Mesothelial cell of epicardium (in vitro differentiated cells): ENCODE results near the gene TMEM150C. TPM values are rescaled to one million over a fixed set of nuclear protein-coding genes. Genes with fewer than 3 reads are reported as not detected.

Experiments used
- DNase-seq, 2 experiments: peaks; one replicate each; pipeline ENCODE4 v3.0.0; 2021; ENCODE audit warnings: low spot score in 2 of 2; ENCODE audit not compliant: unreplicated experiment in 2 of 2
- H3K27ac Mint-ChIP-seq: 2 replicates; pipeline ENCODE4 v1.8.0; 2021; ENCODE audit warnings: mixed read lengths
- H3K27me3 Mint-ChIP-seq: 2 replicates; pipeline ENCODE4 v1.8.0; 2021; ENCODE audit warnings: low read depth, mixed read lengths
- H3K36me3 Mint-ChIP-seq: 2 replicates; pipeline ENCODE4 v1.8.0; 2021; ENCODE audit warnings: mixed read lengths
- H3K4me1 Mint-ChIP-seq: 2 replicates; pipeline ENCODE4 v1.8.0; 2021; ENCODE audit warnings: mixed read lengths
- H3K4me3 Mint-ChIP-seq: 2 replicates; pipeline ENCODE4 v1.8.0; 2021; ENCODE audit warnings: mild to moderate bottlenecking, moderate library complexity, mixed read lengths
- H3K9me3 Mint-ChIP-seq: 2 replicates; pipeline ENCODE4 v1.8.0; 2021; ENCODE audit warnings: mixed read lengths
- total RNA-seq: library from RNA; stranded (reverse); gene quantifications from 3 replicates; pipeline ENCODE4 v1.2.1, GENCODE V29; 2021
- TF ChIP-seq, protein P1 (sequence below): fragments of 200-600 bp; sonication (generic); IDR thresholded peaks from one replicate; pipeline ENCODE4 v1.5.0; 2021; ENCODE audit warnings: antibody characterized with exemption; ENCODE audit not compliant: unreplicated experiment

TMEM150C gene
- total RNA-seq, 1 donor from 2014 or later = 4.3 TPM

DNA sequence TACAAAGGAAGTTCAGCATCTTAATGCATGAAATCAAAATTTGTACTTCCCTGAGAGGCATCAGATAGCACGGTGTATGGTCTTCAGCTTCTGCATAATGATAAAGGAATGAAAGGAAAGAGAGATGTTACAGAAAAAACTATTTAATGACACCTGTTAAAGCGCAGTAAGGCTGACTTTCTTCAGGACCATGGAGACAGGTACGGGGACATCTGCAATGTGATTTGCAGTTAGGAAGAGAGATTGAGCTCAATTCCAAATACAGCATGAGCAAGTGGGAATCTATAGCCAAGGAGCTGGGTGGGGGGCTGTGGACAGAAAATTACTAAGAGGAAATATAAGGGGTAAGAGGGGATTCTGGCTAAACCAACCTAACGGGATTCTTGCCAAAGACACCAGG is 39.3 kb downstream of the TMEM150C start:
- no peak overlapping the region for H3K27ac Mint-ChIP-seq
- no peaks in the 10 kb centered on the region for H3K9me3 Mint-ChIP-seq
- TF ChIP-seq, protein P1, sequence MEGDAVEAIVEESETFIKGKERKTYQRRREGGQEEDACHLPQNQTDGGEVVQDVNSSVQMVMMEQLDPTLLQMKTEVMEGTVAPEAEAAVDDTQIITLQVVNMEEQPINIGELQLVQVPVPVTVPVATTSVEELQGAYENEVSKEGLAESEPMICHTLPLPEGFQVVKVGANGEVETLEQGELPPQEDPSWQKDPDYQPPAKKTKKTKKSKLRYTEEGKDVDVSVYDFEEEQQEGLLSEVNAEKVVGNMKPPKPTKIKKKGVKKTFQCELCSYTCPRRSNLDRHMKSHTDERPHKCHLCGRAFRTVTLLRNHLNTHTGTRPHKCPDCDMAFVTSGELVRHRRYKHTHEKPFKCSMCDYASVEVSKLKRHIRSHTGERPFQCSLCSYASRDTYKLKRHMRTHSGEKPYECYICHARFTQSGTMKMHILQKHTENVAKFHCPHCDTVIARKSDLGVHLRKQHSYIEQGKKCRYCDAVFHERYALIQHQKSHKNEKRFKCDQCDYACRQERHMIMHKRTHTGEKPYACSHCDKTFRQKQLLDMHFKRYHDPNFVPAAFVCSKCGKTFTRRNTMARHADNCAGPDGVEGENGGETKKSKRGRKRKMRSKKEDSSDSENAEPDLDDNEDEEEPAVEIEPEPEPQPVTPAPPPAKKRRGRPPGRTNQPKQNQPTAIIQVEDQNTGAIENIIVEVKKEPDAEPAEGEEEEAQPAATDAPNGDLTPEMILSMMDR = no peak
- H3K36me3 Mint-ChIP-seq = no peaks in the 10 kb centered on the region
- H3K4me1 Mint-ChIP-seq = peaks cover 19% of the 10 kb centered on the region
- no peak for DNase-seq
- H3K27me3 Mint-ChIP-seq = peaks cover 2% of the 10 kb centered on the region
- H3K4me3 Mint-ChIP-seq = no peak overlapping the region

DNA sequence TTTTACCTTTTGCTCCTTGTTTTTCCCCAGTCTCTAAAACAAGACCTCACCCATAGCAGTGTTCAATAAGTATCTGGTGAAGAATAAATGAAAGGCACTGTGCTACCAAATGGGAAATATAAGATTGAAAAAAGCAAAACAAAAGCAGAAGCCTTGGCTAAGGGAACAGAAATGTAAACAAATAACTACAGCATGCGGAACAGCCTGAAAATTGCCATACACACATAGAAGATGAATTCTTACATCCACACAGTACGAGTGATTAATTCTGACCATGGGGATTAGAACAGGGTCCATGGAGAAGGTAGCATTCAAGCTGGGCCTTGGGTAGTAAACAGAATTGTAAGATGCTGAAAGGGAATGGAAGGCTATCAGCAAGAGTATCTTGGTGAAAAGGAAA is 40.5 kb downstream of the TMEM150C start:
- TF ChIP-seq, protein P1 = no peak
- H3K27me3 Mint-ChIP-seq = peaks cover 2% of the 10 kb centered on the region
- H3K9me3 Mint-ChIP-seq = no peaks in the 10 kb centered on the region

DNA sequence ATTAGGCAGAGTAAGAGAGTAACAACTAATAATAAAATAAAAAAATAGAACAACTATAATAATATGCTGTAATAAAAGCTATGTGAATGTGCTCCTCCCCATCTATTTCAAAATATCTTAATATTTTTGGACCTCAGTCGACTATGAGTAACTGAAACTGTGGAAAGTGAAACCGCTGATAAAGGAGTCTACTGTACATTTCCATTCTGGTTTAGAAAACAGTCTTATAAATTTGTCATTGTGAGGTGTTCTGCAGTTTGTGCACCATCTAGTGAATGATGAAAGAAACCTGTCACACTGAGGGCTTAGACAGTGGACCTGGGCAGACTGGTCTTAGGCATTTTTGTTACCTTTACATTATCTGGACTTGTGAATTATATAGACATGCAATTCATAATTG is 42.0 kb downstream of the TMEM150C start:
- no peak overlapping the region for H3K4me3 Mint-ChIP-seq
- no peaks in the 10 kb centered on the region for H3K9me3 Mint-ChIP-seq
- peaks cover 15% of the 10 kb centered on the region for H3K4me1 Mint-ChIP-seq
- no peak overlapping the region for H3K27ac Mint-ChIP-seq
- TF ChIP-seq, protein P1 = no peak
- peaks cover 2% of the 10 kb centered on the region for H3K27me3 Mint-ChIP-seq
- no peak for DNase-seq
- no peaks in the 10 kb centered on the region for H3K36me3 Mint-ChIP-seq

More for the DNA sequence above, 40.5 kb downstream of the TMEM150C start:
- DNase-seq = no peak
- H3K36me3 Mint-ChIP-seq = no peaks in the 10 kb centered on the region
- H3K4me3 Mint-ChIP-seq = no peak overlapping the region
- H3K27ac Mint-ChIP-seq = no peak overlapping the region
- peaks cover 23% of the 10 kb centered on the region for H3K4me1 Mint-ChIP-seq

DNA sequence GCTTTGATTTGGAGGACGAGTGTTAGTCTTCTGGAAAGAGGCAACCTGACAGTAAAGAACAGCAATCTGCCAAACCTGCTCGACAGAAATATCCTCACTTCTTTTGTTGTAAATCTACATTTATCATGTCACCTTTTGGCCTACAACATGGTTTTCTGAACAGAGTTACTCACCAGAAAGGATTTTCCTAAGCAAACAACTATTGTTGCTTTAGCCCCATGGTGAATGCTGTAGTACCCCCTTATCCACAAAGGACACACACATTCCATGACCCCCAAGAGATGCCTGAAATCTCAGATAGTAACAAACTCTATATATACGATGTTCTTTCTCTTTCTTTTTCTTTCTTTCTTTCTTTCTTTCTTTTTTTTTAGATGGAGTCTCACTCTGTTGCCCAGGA is 42.7 kb downstream of the TMEM150C start:
- Mint-ChIP-seq H3K36me3 (no peaks in the 10 kb centered on the region), H3K27ac (no peak overlapping the region), H3K4me3 (no peak overlapping the region), H3K4me1 (peaks cover 10% of the 10 kb centered on the region), H3K9me3 (no peaks in the 10 kb centered on the region), H3K27me3 (peaks cover 5% of the 10 kb centered on the region)
- no peak for DNase-seq
- TF ChIP-seq, protein P1 = no peak

DNA sequence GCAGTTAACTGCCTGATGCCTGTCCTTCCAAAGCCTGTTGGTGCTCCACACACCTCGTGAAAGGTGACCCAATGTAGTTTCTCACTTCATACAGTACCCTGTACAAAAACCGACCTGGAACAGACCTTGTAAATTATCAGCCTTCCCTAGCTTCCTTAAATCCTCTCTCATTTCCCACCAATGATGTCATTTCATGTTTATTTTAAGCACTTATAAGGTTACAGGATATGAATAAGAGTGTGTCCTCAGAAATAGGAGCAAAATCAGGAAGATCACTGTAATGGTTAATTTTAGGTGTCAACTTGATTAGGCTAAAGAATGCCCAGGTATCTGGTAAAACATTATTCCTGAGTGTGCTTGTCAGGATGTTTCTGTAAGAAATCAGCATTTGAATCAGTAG is 44.7 kb downstream of the TMEM150C start:
- Mint-ChIP-seq H3K36me3 (no peaks in the 10 kb centered on the region), H3K4me3 (no peak overlapping the region), H3K27me3 (peaks cover 10% of the 10 kb centered on the region), H3K27ac (no peak overlapping the region), H3K4me1 (peaks cover 10% of the 10 kb centered on the region), H3K9me3 (no peaks in the 10 kb centered on the region)
- TF ChIP-seq, protein P1 = no peak
- DNase-seq = no peak

DNA sequence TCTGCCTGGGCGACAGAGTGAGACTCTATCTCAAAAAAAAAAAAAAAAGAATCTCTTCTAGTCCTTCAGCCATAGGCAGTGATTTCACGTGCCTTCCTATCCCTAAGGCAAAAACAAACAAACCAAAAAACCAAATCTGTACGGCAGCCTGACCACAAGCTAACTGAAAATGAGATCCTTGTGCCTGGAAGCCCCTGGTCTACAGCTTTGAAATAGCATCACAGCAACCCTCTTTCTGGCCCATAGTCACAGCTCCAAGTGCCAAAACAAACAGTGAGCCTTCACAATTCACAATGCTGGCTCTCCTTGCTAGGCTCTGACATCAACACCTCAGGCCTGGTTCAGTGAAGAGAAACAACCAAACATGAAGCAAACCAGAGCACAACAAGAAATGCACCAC is 46.1 kb downstream of the TMEM150C start:
- H3K4me3 Mint-ChIP-seq = no peak overlapping the region
- no peaks in the 10 kb centered on the region for H3K9me3 Mint-ChIP-seq
- TF ChIP-seq, protein P1 = no peak
- no peak overlapping the region for H3K27ac Mint-ChIP-seq
- H3K36me3 Mint-ChIP-seq = no peaks in the 10 kb centered on the region
- peaks cover 11% of the 10 kb centered on the region for H3K27me3 Mint-ChIP-seq
- no peak for DNase-seq
- H3K4me1 Mint-ChIP-seq = peaks cover 10% of the 10 kb centered on the region
